ENCODE measurements around the gene RBP3. TPM values are rescaled to one million over a fixed set of nuclear protein-coding genes. Genes with fewer than 3 reads are reported as not detected.

Gene RBP3
- total RNA-seq, 1 donor from 2014 or later = not detected

- no peak for DNase-seq (ENCODE audit: low spot score)
These were observed 11.6 kb upstream of the RBP3 start for GRCh38 chr10:47336387-47337134.

DNA sequence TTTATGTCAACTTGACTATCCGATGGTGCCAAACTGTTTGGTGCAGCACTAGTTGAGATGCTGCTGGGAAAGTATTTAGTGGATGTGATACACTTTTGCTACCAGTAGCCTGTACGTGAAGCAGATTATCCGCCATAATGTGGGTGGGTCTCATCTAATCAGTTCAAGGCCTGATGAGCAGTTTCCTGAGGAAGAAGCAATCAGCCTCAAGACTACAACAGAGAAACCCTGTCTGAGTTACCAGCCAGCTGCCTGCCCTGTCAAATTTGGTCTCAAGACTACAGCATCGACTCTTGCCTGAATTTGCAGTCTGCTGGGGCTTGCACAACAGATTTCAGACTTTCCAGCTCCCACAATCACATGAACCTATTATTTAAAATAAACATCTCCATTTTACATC, 10.9 kb upstream of the RBP3 start:
- DNase-seq (ENCODE audit: low spot score) = no peak

DNA sequence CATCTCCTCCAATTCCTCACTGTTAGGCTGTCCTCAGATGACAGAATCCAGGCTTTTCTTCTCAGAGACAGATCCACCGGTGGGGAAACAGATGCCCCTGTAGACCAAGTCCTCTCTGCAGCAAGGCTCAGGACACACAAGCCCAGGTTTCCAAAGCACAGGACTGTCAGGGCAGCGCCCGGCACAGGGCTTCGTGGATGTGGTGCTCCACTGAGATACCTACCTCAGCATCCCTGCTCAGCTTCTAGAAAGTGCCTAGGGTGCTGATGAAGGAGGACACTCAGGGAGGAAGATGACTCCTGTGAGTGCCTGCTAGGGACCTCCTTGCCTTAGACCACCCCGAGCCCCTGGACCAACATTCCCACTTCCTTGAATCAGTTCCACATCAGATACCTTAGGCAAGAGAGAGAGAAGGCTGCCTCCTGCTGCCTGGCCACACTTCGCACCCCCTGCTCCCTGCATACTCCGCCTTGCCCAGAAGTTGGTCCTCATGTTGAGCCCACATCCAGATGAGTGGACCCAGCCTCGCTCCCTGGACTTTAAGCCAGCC, 8.9 kb upstream of the RBP3 start:
- DNase-seq (ENCODE audit: low spot score) = no peak

DNA sequence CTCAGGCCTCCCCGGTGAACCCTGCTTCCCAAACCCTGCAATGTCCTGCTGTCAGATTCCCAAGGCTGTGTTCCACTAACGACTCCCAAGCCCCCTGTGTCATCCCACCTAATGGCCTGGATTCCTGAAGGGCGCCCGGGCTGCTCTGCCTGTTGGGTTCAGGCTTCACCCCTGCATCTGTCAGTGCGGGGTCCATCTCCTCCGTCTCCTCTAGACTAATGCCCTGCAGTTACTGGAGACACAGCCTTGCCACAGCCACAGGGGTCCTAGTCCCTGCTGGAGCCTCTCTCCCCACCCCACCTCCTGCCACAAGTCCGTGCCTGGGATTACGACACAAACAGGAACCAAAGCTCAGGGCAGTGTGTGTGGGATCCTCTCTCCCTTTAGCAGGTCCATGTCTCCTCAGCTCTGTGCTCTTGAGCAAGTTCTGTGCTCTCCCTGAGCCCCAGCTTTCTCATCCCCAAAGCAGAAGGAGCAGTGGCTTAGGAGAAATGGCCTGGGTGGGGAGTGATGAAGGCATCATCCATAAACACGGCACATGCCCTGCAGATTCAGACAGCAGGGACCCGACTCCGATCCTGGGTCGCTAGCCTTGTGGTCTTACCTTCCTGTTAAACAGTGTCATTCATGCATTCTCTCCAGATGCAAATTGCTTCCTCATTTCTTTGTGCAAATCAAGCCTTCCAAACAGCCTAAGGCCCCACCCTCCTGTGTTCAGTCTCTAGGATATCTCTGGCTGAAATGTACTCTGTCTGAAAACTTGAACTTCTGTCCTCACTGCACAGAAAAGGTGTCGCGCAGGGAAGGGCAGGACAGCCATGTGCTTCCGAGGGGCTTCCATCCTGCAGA, 8.2 kb upstream of the RBP3 start:
- no peak for DNase-seq (ENCODE audit: low spot score)

- no peak for DNase-seq (ENCODE audit: low spot score)
These were observed 7.5 kb upstream of the RBP3 start for GRCh38 chr10:47340608-47341170.

DNA sequence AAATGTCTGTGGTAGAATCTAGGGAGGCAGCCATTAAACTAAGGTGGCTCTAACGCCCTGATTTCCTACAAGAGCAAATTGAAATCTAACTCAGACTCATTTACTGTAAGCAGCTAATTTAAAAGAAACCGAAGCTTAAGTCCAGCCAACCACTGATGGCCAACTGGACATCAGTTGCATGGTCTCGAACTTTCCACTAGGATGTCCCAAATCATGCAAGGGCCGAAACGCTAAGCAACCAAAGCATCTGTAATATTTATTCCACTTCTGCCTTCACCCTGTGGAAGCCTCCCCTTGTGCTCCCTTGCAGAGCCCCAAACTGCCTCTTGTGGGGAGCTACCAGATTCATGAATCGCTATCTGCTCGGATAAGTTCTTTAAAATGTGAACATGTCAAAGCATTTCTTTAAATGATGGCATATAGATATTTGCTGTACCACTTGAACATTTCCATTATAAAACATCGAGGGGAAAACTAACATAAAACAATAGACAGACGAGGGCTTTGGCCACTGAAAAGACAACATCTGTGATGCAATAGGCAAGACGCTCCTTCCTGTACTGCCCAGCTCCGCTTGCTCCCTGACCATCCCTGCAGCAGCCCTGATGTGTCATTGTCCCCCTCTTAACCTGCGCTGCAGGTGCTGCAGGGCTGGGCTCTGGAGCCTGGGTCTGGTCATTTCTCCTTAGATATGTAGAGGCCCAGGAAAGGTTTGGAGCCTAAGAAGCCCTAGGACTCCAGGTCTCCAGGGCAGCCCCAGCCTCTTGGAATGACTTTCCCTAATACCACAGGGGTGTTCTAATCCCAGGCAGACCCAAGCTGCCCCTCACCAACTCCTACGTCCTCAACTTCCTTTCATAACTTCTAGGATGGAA, 2.9 kb upstream of the RBP3 start:
- no peak for DNase-seq (ENCODE audit: low spot score)

GRCh38 chr10:47346581-47347302, 1.4 kb upstream of the RBP3 start:
- DNase-seq (ENCODE audit: low spot score) = no peak

GRCh38 chr10:47347303-47347675, 874 bp upstream of the RBP3 start:
- no peak for DNase-seq (ENCODE audit: low spot score)

GRCh38 chr10:47348661-47349470, 703 bp downstream of the RBP3 start:
- no peak for DNase-seq (ENCODE audit: low spot score)

DNA sequence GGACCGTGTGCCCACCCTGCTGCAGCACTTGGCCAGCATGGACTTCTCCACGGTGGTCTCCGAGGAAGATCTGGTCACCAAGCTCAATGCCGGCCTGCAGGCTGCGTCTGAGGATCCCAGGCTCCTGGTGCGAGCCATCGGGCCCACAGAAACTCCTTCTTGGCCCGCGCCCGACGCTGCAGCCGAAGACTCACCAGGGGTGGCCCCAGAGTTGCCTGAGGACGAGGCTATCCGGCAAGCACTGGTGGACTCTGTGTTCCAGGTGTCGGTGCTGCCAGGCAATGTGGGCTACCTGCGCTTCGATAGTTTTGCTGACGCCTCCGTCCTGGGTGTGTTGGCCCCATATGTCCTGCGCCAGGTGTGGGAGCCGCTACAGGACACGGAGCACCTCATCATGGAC, 1.4 kb downstream of the RBP3 start:
- DNase-seq (ENCODE audit: low spot score) = no peak

DNA sequence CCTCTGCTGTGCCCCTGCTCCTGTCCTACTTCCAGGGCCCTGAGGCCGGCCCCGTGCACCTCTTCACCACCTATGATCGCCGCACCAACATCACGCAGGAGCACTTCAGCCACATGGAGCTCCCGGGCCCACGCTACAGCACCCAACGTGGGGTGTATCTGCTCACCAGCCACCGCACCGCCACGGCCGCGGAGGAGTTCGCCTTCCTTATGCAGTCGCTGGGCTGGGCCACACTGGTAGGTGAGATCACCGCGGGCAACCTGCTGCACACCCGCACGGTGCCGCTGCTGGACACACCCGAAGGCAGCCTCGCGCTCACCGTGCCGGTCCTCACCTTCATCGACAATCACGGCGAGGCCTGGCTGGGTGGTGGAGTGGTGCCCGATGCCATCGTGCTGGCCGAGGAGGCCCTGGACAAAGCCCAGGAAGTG, 1.8 kb downstream of the RBP3 start:
- DNase-seq (ENCODE audit: low spot score) = no peak

DNA sequence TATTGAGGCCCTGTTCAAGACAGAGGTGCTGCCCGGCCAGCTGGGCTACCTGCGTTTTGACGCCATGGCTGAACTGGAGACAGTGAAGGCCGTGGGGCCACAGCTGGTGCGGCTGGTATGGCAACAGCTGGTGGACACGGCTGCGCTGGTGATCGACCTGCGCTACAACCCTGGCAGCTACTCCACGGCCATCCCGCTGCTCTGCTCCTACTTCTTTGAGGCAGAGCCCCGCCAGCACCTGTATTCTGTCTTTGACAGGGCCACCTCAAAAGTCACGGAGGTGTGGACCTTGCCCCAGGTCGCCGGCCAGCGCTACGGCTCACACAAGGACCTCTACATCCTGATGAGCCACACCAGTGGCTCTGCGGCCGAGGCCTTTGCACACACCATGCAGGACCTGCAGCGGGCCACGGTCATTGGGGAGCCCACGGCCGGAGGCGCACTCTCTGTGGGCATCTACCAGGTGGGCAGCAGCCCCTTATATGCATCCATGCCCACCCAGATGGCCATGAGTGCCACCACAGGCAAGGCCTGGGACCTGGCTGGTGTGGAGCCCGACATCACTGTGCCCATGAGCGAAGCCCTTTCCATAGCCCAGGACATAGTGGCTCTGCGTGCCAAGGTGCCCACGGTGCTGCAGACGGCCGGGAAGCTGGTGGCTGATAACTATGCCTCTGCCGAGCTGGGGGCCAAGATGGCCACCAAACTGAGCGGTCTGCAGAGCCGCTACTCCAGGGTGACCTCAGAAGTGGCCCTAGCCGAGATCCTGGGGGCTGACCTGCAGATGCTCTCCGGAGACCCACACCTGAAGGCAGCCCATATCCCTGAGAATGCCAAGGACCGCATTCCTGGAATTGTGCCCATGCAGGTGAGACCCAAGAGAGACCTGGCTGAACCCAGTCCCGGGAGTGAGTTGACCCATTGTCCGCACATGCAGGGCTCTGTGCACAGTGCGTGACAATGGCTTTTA, 2.8 kb downstream of the RBP3 start:
- no peak for DNase-seq (ENCODE audit: low spot score)

- DNase-seq (ENCODE audit: low spot score) = no peak
These were observed 4.0 kb downstream of the RBP3 start for GRCh38 chr10:47351899-47352815.

DNA sequence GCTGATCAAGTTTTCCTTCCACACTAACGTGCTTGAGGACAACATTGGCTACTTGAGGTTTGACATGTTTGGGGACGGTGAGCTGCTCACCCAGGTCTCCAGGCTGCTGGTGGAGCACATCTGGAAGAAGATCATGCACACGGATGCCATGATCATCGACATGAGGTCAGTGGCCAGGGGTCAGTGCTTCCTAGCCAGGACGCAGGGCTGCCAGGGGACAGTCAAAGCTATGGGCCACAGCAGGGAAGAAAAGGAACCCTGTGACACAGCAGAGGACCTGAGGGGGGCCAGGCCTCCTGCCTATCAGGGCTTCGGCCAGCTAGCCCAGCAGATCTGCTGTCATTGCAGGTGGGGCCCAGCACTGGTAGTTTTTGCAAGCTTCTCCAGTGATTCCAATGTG, 5.2 kb downstream of the RBP3 start:
- DNase-seq (ENCODE audit: low spot score) = no peak

GRCh38 chr10:47354165-47354564, 6.0 kb downstream of the RBP3 start:
- DNase-seq (ENCODE audit: low spot score) = no peak

DNA sequence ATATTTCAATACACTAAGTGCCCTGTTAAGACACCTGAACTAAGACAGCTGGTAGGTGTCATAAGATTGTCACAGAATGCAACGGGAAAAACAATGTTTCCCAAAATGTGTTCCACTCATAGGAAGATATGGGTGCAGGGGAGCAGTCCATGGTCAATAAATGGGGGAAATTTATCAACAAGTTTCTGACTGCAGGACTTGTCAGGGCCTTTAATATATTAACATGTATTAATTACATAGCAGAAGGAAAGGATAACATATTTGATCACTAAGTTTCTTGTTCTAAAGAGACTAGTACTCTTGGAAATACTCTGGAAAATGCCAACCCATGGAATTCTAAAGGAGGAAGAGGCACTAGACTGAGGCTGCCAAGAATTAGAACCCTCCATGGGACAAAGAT, 6.7 kb downstream of the RBP3 start:
- DNase-seq (ENCODE audit: low spot score) = no peak

- no peak for DNase-seq (ENCODE audit: low spot score)
These were observed 8.5 kb downstream of the RBP3 start for GRCh38 chr10:47356708-47357107.

- DNase-seq (ENCODE audit: low spot score) = no peak
These were observed 9.0 kb downstream of the RBP3 start for GRCh38 chr10:47357131-47357582.

All from ureter (tissue), 1 donor.